GM12878 (cell line): ENCODE measurements around the gene SBNO2. TPM values are rescaled to one million over a fixed set of nuclear protein-coding genes. Genes with fewer than 3 reads are reported as not detected.

Source experiments
- ATAC-seq: fragments of 200-7000 bp; cut with Tn5 transposase; 3 replicates; pipeline ENCODE4 v1.9.1; 2020; ENCODE audit warnings: mild to moderate bottlenecking, moderate library complexity
- BruUV-seq: library from RNA; stranded (reverse); fragments of 400-500 nt; replicated peaks from 2 replicates; lab custom pipeline; 2021; lab: Mats Ljungman, UMichigan
- CTCF ChIA-PET: fragments of 300-600 bp; sonication (Branson Sonifier 250); formaldehyde crosslinking; extraction: SDS; loops from one replicate; lab custom pipeline; 2021; ENCODE audit warnings: inconsistent platforms; lab: Yijun Ruan, JAX
- POLR2A ChIA-PET: fragments of 350-600 bp; formaldehyde crosslinking; extraction: SDS; loops from one replicate; lab custom pipeline; 2021; ENCODE audit warnings: inconsistent platforms; lab: Charles Lee
- RAD21 ChIA-PET: fragments of 300-600 bp; sonication (Branson Sonifier 250); formaldehyde crosslinking; loops from one replicate; lab custom pipeline; 2023; ENCODE audit warnings: antibody characterized with exemption; ENCODE audit not compliant: unreplicated experiment; lab: Charles Lee
- SMC1A ChIA-PET: fragments of 300-600 bp; sonication (Branson Sonifier 250); formaldehyde crosslinking; loops from one replicate; lab custom pipeline; 2023; ENCODE audit not compliant: unreplicated experiment, uncharacterized antibody; lab: Charles Lee
- DNase-seq: peaks from one replicate; pipeline ENCODE4 v3.0.0-alpha.2; 2011; ENCODE audit warnings: low read depth, low spot score
- FAIRE-seq: peaks from 3 replicates; lab custom pipeline; 2011; peaks lifted over from hg19 to GRCh38; lab: Jason Lieb, UNC
- H2AFZ ChIP-seq: 2 replicates; pipeline ENCODE4 v1.6.0; 2011; ENCODE audit warnings: low read depth, low read length, control low read depth; ENCODE audit not compliant: control insufficient read depth
- H3K27ac ChIP-seq: 2 replicates; pipeline ENCODE4 v1.5.1; 2011; ENCODE audit warnings: control low read depth; ENCODE audit not compliant: control insufficient read depth, insufficient read depth
- H3K27me3 ChIP-seq, 2 experiments: replicated peaks in 1 of 2; 2 replicates each; pipeline versions ENCODE4 v1.6.0 to v1.6.1; 2011; ENCODE audit warnings: low read length in 1 of 2; ENCODE audit not compliant: control insufficient read depth in 2 of 2, insufficient read depth in 2 of 2
- H3K36me3 ChIP-seq, 2 experiments: 2 replicates each; pipeline ENCODE4 v1.5.1; 2011; ENCODE audit warnings: low read length in 1 of 2; ENCODE audit not compliant: control insufficient read depth in 2 of 2, insufficient read depth in 2 of 2
- H3K4me1 ChIP-seq: 2 replicates; pipeline ENCODE4 v1.6.1; 2011; ENCODE audit warnings: mild to moderate bottlenecking, low read length, moderate library complexity, mixed read lengths; ENCODE audit not compliant: control insufficient read depth, insufficient read depth
- H3K4me2 ChIP-seq: 2 replicates; pipeline ENCODE4 v1.6.0; 2011; ENCODE audit warnings: control low read depth; ENCODE audit not compliant: control insufficient read depth, insufficient read depth
- H3K4me3 ChIP-seq: fragments of 200-600 bp; sonication (generic); 2 replicates; pipeline ENCODE4 v1.5.1; 2016
- H3K79me2 ChIP-seq: 2 replicates; pipeline ENCODE4 v1.6.0; 2011; ENCODE audit warnings: low read length; ENCODE audit not compliant: control insufficient read depth, insufficient read depth
- H3K9ac ChIP-seq: 2 replicates; pipeline ENCODE4 v1.8.0; 2011; ENCODE audit warnings: low read length, control low read depth, mixed read lengths; ENCODE audit not compliant: control insufficient read depth, insufficient read depth
- H3K9me3 ChIP-seq: replicated peaks from 3 replicates; pipeline ENCODE4 v1.5.1; 2011; ENCODE audit warnings: mild to moderate bottlenecking, low read length; ENCODE audit not compliant: control insufficient read depth, insufficient read depth
- H4K20me1 ChIP-seq: 2 replicates; pipeline ENCODE4 v1.6.0; 2011; ENCODE audit not compliant: control insufficient read depth, insufficient read depth
- E2F4 ChIP-seq: IDR thresholded peaks from 2 replicates; pipeline ENCODE4 v1.6.1; 2012; ENCODE audit warnings: low read depth, low read length, improper control_type of control experiment
- HDAC2 ChIP-seq: fragments of 200-600 bp; sonication (generic); IDR thresholded peaks from 2 replicates; pipeline ENCODE4 v1.6.1; 2017
- HDGF ChIP-seq: fragments of 450-650 bp; IDR thresholded peaks from 2 replicates; pipeline ENCODE4 v1.6.1; 2016; ENCODE audit warnings: antibody characterized with exemption
- KDM1A ChIP-seq: fragments of 200-600 bp; sonication (generic); IDR thresholded peaks from 2 replicates; pipeline ENCODE4 v1.6.1; 2016; ENCODE audit warnings: borderline replicate concordance
- MEF2A ChIP-seq: IDR thresholded peaks from 2 replicates; pipeline ENCODE4 v1.6.1; 2011; ENCODE audit warnings: low read depth, mild to moderate bottlenecking, low read length, moderate library complexity; ENCODE audit not compliant: insufficient read depth
- NBN ChIP-seq: fragments of 450-650 bp; IDR thresholded peaks from 2 replicates; pipeline ENCODE4 v1.6.1; 2016
- SIX5 ChIP-seq: IDR thresholded peaks from 2 replicates; pipeline ENCODE4 v1.6.1; 2011; ENCODE audit warnings: mild to moderate bottlenecking, low read depth, low read length, moderate library complexity; ENCODE audit not compliant: severe bottlenecking
- SPI1 ChIP-seq: IDR thresholded peaks from 2 replicates; pipeline ENCODE4 v1.6.1; 2011; ENCODE audit warnings: low read depth, mild to moderate bottlenecking, low read length, moderate library complexity, borderline replicate concordance; ENCODE audit not compliant: insufficient read depth
- TCF3 ChIP-seq: IDR thresholded peaks from 2 replicates; pipeline ENCODE4 v1.6.1; 2012; ENCODE audit warnings: low read depth, mild to moderate bottlenecking, low read length, borderline replicate concordance; ENCODE audit not compliant: insufficient read depth
- ZBTB11 ChIP-seq: fragments of 450-650 bp; formaldehyde crosslinking; IDR thresholded peaks from 2 replicates; pipeline ENCODE4 v1.5.0; 2022; ENCODE audit warnings: mild to moderate bottlenecking, missing genetic modification characterization
- WGBS: methylation state at CpG from one replicate; pipeline ENCODE4 v1.1.6; 2016; ENCODE audit warnings: low lambda C conversion rate; ENCODE audit not compliant: insufficient replicate concordance, insufficient coverage; ENCODE audit errors: missing lambda C conversion rate; 5-methylcytosine and 5-hydroxymethylcytosine counted together
- in situ Hi-C: fragments of 300-500 bp; cut with MboI; formaldehyde crosslinking; loops from 9 replicates; pipeline ENCODE4 v1.14.3; 2018; ENCODE audit warnings: mixed read lengths
- intact Hi-C: fragments of 100-400 bp; cut with micrococcal nuclease; formaldehyde crosslinking; loops from one replicate; pipeline ENCODE4 v1.14.2; 2022; ENCODE audit not compliant: unreplicated experiment
- polyA plus RNA-seq, 11 experiments: library from polyadenylated mRNA; depleted of rRNA in 4 of 11; unstranded in 6 of 11; stranded (reverse) in 5 of 11; fragments of >200 nt; fragmentation: Nextera tagmentation in 4 of 11; fragmentation: Illumina TruSeq in 1 of 11; extraction: Ambion mirVana in 4 of 11; extraction: Trizol in 1 of 11; gene quantifications; 1 replicate in 1 of 11; 2 replicates in 10 of 11; pipeline versions ENCODE4 v1.2.1 to v1.2.3, GENCODE V29; 2011 to 2016; ENCODE audit warnings: inconsistent platforms in 2 of 11, missing spikeins in 2 of 11, low read depth in 1 of 11
- total RNA-seq, 4 experiments: library from RNA; depleted of rRNA in 3 of 4; stranded (reverse); fragments of >200 nt in 3 of 4; fragmentation: Illumina TruSeq in 1 of 4; extraction: Trizol in 1 of 4; gene quantifications; 2 replicates each; pipeline versions ENCODE4 v1.2.1 to v1.2.3, GENCODE V29; 2013 to 2021
- TF ChIP-seq, protein P1 (sequence below): fragments of 450-650 bp; IDR thresholded peaks from 2 replicates; pipeline ENCODE4 v1.6.1; 2016; ENCODE audit warnings: mild to moderate bottlenecking

SBNO2 gene
- total and polyA plus RNA-seq, 10 of the 15 experiments (the other 5 are each of a cell fraction or from before 2014, with no cell fraction given): 0.08 to 44.6 (median 5.4) TPM

DNA sequence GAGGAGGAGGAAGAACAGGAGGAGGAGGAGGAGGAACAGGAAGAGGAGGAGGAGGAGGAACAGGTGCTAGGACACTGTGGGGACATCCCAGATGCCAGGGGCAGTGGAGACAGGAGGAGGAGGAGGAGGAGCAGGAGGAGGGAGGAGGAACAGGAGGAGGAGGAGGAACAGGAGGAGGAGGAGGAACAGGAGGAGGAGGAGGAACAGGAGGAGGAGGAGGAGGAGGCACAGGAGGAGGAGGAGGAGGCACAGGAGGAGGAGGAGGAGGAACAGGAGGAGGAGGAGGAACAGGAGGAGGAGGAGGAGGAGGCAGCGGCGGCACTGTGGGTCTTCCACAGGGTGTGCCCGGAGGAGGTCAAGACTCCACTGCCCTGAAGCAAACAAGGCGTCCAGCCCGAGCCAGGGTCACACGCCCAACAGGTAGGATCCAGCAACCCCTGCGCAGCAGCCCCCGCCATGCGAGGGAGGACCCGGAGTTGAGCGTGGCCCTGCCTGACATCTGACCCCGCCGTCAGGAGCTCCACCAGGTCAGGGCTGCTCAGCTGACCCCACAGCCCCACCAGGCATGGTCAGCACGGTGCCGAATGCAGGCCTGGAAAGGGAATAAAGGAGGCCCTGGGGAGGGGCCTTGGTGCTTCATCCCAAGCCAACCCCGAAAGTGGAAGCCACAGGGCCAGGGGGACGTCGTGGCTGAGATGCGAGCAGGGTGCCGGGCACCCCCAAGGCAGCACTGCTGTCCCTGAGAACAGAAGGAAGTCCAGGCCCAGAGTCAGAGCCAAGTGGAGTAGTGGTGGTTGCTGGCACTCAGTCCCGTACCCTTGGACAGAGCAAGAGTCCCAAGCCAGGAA, 9.2 kb downstream of the SBNO2 start (continued):
- TF ChIP-seq E2F4: no peak

GRCh38 chr19:1163934-1164683, 10.0 kb downstream of the SBNO2 start:
- ChIA-PET SMC1A (no interaction called here), POLR2A (no interaction called here), CTCF (no interaction called here)
- ATAC-seq: no peak
- Histone ChIP-seq H3K4me1 (no peaks in the 10 kb centered on the region), H3K4me2 (no peak overlapping the region), H2AFZ (no peak overlapping the region), H3K27me3 (no peaks in the 10 kb centered on the region), H3K27ac (no peak overlapping the region)
- no peak for FAIRE-seq
- TF ChIP-seq, protein P1, sequence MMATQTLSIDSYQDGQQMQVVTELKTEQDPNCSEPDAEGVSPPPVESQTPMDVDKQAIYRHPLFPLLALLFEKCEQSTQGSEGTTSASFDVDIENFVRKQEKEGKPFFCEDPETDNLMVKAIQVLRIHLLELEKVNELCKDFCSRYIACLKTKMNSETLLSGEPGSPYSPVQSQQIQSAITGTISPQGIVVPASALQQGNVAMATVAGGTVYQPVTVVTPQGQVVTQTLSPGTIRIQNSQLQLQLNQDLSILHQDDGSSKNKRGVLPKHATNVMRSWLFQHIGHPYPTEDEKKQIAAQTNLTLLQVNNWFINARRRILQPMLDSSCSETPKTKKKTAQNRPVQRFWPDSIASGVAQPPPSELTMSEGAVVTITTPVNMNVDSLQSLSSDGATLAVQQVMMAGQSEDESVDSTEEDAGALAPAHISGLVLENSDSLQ: no peak
- no peak for TF ChIP-seq SPI1
- TF ChIP-seq SIX5: no peak
- no peak for TF ChIP-seq NBN
- TF ChIP-seq MEF2A: no peak
- TF ChIP-seq HDGF: no peak
- no peak for TF ChIP-seq TCF3
- TF ChIP-seq HDAC2: no peak
- TF ChIP-seq ZBTB11 (CRISPR knock-in tag): no peak
- no peak for TF ChIP-seq KDM1A
- TF ChIP-seq, all 136 proteins: peak for 0
- no peak for DNase-seq
- WGBS: 68% methylated on average over 18 of the region's 20 CpGs
- Histone ChIP-seq H4K20me1 (no peaks in the 10 kb centered on the region), H3K9me3 (peaks cover 1% of the 10 kb centered on the region; the same call in 1 of the 3 replicates), H3K9ac (no peak overlapping the region), H3K79me2 (peaks cover 8% of the 10 kb centered on the region), H3K36me3 (peaks cover 5% of the 10 kb centered on the region in 2 experiments; a peak in 3 of 4 replicates), H3K4me3 (no peak overlapping the region)
- in situ Hi-C loops: no loop called here
- intact Hi-C loops: no loop called here
- no TSS peak for BruUV-seq
- RAD21 ChIA-PET: no interaction called here
